ENCODE results near the gene PDCD1.

Gene PDCD1

GRCh38 chr2:241886840-241887447 lies 28.2 kb upstream of the PDCD1 start:
- no peak for TF ChIP-seq CTCF (IDR thresholded peaks at IDR 0.05; ENCODE audit: unreplicated experiment in 3 of 3)
- Mint-ChIP-seq H3K4me1 (peaks cover 68% of the 10 kb centered on the region), H3K27ac (peak overlapping the region; percentile 47 to 84 (median 82)), H3K27me3 (ENCODE audit: low read depth) (peaks cover 28% of the 10 kb centered on the region), H3K36me3 (ENCODE audit: low read depth) (peaks cover 21% of the 10 kb centered on the region), H3K9me3 (peaks cover 5% of the 10 kb centered on the region), H3K4me3 (no peak overlapping the region)

- peaks cover 21% of the 10 kb centered on the region for H3K36me3 Mint-ChIP-seq (ENCODE audit: low read depth)
- peak overlapping the region in 2 of 3 experiments; percentile 19 to 48 for H3K4me3 Mint-ChIP-seq
- H3K27me3 Mint-ChIP-seq (ENCODE audit: low read depth): peaks cover 28% of the 10 kb centered on the region
- H3K27ac Mint-ChIP-seq: peak overlapping the region; percentile 47 to 72 (median 66)
- H3K9me3 Mint-ChIP-seq: peaks cover 5% of the 10 kb centered on the region
- H3K4me1 Mint-ChIP-seq: peaks cover 64% of the 10 kb centered on the region
- no peak for TF ChIP-seq CTCF (IDR thresholded peaks at IDR 0.05; ENCODE audit: unreplicated experiment in 3 of 3)
These were observed 27.4 kb upstream of the PDCD1 start for GRCh38 chr2:241885946-241886643.

GRCh38 chr2:241885291-241885945 lies 26.7 kb upstream of the PDCD1 start:
- peaks cover 5% of the 10 kb centered on the region for H3K9me3 Mint-ChIP-seq

GRCh38 chr2:241884951-241885290 lies 26.2 kb upstream of the PDCD1 start:
- H3K27ac Mint-ChIP-seq: no peak overlapping the region
- no peak for TF ChIP-seq CTCF (IDR thresholded peaks at IDR 0.05; ENCODE audit: unreplicated experiment in 3 of 3)
- peaks cover 28% of the 10 kb centered on the region for H3K27me3 Mint-ChIP-seq (ENCODE audit: low read depth)
- H3K9me3 Mint-ChIP-seq: peaks cover 5% of the 10 kb centered on the region
- peaks cover 66% of the 10 kb centered on the region for H3K4me1 Mint-ChIP-seq
- peaks cover 21% of the 10 kb centered on the region for H3K36me3 Mint-ChIP-seq (ENCODE audit: low read depth)
- peak overlapping the region in 1 of 3 experiments; percentile 19 for H3K4me3 Mint-ChIP-seq

More at GRCh38 chr2:241885291-241885945, 26.7 kb upstream of the PDCD1 start:
- peak overlapping the region in 2 of 3 experiments; percentile 19 to 26 for H3K4me3 Mint-ChIP-seq
- H3K36me3 Mint-ChIP-seq (ENCODE audit: low read depth): peaks cover 21% of the 10 kb centered on the region
- H3K27ac Mint-ChIP-seq: peak overlapping the region; percentile 47 to 72 (median 66)
- TF ChIP-seq CTCF (IDR thresholded peaks at IDR 0.05; ENCODE audit: unreplicated experiment in 3 of 3): no peak
- H3K27me3 Mint-ChIP-seq (ENCODE audit: low read depth): peaks cover 28% of the 10 kb centered on the region
- peaks cover 68% of the 10 kb centered on the region for H3K4me1 Mint-ChIP-seq

GRCh38 chr2:241882091-241882625 lies 23.5 kb upstream of the PDCD1 start:
- H3K4me1 Mint-ChIP-seq: peaks cover 44% of the 10 kb centered on the region

More at GRCh38 chr2:241882091-241882625, 23.5 kb upstream of the PDCD1 start:
- Mint-ChIP-seq H3K9me3 (no peaks in the 10 kb centered on the region), H3K36me3 (ENCODE audit: low read depth) (peaks cover 8% of the 10 kb centered on the region), H3K27me3 (ENCODE audit: low read depth) (peaks cover 24% of the 10 kb centered on the region), H3K4me3 (peak overlapping the region; percentile 76 to 89 (median 86)), H3K27ac (peak overlapping the region; percentile 87 to 94 (median 87))
- TF ChIP-seq CTCF (IDR thresholded peaks at IDR 0.05; ENCODE audit: unreplicated experiment in 3 of 3): no peak

Measured in nephron (organoid).